Myocyte (in vitro differentiated cells): ENCODE measurements around the gene IZUMO1. TPM values are rescaled to one million over a fixed set of nuclear protein-coding genes. Genes with fewer than 3 reads are reported as not detected.
"Not testable (repeated sequence)": the region's sequence is repeated elsewhere in the genome, so short reads cannot be mapped to it uniquely, and the experiment has no call there.

Experiments
- DNase-seq: peaks from one replicate; pipeline ENCODE4 v3.0.0-alpha.2; 2012; ENCODE audit warnings: low read depth
- total RNA-seq: library from RNA; depleted of rRNA; stranded (reverse); fragments of >200 nt; gene quantifications from 2 replicates; pipeline ENCODE4 v1.2.3, GENCODE V29; 2014

IZUMO1 gene
- total RNA-seq, 1 donor from 2014 or later, result 0.08 TPM

DNA sequence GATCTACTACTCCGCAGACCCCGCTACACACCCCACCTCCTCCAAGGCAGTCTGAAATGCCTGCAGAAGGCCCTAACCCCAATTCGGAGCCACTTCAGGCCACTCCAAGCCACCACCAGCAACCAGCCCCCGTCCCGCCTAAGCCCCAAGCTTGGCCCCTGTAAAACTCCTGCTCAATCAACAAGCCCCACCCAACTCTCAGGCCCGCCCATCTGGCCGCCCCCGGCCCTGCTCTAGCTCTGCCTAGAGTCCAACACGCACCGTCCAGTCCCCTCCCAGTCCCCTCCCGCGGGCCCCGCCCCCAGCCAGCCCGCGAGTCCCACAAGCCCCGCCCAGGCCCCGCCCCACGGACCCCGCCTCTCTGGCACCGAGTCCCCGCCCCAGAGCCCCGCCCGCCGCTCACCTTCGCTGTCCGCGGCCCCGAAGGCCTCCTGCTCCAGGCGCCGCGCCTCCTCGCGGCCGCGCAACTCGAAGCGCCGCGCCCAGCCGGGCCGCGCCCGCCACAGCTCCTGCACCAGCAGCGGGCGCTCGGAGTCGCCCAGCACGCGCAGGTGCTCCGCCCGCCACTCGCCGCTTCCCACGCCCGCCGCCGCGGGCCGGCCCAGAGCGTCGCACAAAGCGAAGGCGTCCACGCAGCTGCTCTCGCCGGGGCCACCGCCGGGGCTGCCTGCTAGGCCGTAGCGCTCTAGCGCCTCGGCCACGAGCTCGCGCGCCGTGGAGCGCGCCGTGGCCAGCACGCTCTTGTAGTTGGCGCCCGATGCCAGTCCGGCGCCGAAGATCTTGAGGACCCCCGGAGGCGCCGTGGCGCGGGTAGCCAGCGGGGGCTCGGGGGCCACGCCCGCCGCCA is 7.9 kb downstream of the IZUMO1 start:
- DNase-seq, result peak; percentile 82

DNA sequence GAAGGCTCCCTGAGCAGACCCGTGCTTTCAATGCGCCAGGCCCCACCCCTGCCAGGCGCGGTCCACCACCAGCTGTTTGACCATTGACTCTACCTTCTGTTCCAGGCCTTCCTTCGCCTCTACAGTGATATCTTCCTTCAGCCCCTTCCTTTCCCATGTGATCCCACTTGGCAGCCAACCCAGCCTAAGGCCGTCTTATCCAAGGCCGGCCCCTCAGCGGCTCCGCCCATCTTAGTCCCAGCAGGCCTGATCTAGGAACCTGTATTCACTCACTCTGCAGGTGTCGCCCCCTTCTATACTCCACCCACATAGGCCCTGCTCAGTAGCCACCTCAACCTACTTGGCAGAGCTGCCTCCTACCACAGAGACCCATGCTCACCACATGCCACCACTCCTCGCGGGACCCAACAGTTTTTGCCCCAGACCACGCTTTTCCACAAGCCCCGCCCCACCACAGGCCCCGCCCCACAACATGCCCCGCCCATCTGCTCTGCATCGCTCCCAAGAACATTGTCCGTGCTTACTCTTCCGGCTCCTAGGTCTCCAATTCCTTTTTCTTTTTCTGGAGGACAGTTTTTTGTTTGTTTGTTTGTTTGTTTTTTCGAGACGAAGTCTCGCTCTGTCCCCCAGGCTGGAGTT is 9.2 kb downstream of the IZUMO1 start:
- DNase-seq, result no peak

GRCh38 chr19:48735031-48735615 is 11.6 kb downstream of the IZUMO1 start:
- no peak for DNase-seq

DNA sequence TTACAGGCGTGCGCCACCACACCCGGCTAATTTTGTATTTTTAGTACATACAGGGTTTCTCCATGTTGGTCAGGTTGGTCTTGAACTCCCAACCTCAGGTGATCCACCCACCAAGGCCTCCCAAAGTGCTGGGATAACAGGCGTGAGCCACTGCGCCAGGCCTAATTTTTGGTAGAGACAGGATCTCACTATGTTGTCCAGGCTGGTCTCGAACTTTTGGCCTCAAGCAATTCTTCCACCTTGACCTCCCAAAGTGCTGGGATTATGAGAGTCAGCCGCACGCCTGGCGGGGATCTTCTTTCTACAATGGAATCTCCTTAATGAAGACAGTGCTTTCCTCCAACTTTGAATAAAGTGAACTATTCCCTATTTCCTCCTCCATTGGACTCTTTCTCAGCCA is 12.1 kb downstream of the IZUMO1 start:
- no peak for DNase-seq

DNA sequence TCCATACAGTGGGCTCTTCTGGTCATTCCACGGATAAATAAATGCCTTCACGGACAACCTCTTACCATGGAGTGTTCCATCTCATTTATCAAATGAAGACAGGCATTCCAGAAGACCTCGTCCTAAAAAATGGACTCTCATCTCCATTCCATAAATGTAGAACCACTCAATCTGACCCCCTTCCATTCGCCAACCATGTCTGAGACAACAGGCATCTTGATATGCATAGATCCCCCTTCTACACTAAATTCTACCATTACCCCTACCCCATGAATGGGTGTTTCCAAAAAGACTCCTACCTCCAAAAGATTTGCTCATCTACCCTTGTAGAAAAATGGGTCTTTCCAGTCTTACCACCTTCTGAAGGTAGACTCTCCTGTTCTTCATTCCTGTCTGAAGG is 15.3 kb downstream of the IZUMO1 start:
- DNase-seq, result no peak

GRCh38 chr19:48728911-48729664 is 17.6 kb downstream of the IZUMO1 start:
- DNase-seq, result no peak

DNA sequence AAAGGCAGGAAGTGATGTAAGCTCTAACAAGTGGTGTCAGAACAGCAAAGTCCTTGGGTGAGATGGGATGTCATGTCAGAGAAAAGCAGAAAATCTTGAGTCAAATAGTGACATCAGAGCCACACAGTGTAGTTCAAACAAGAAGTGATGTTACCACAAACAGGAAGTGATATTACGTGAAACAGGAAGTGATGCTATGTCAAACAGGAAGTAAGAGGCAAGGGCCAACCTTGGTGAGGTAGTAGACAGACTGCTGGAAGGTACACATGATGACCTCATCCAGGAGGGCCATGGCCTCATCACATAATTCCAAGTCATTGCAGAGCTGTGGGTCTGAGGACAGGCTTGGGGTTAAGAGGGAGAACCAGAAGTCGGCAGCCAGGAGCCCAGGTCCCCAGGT is 20.2 kb downstream of the IZUMO1 start:
- DNase-seq, result no peak

GRCh38 chr19:48724796-48725753 is 21.6 kb downstream of the IZUMO1 start:
- DNase-seq, result peak; percentile 74

- no peak for DNase-seq
Measured at GRCh38 chr19:48722196-48722708, 24.5 kb downstream of the IZUMO1 start.

- DNase-seq, result peak; percentile 100
Measured at GRCh38 chr19:48720613-48721296, 26.0 kb downstream of the IZUMO1 start.

- DNase-seq, result no peak
Measured at GRCh38 chr19:48720251-48720612, 26.5 kb downstream of the IZUMO1 start.

DNA sequence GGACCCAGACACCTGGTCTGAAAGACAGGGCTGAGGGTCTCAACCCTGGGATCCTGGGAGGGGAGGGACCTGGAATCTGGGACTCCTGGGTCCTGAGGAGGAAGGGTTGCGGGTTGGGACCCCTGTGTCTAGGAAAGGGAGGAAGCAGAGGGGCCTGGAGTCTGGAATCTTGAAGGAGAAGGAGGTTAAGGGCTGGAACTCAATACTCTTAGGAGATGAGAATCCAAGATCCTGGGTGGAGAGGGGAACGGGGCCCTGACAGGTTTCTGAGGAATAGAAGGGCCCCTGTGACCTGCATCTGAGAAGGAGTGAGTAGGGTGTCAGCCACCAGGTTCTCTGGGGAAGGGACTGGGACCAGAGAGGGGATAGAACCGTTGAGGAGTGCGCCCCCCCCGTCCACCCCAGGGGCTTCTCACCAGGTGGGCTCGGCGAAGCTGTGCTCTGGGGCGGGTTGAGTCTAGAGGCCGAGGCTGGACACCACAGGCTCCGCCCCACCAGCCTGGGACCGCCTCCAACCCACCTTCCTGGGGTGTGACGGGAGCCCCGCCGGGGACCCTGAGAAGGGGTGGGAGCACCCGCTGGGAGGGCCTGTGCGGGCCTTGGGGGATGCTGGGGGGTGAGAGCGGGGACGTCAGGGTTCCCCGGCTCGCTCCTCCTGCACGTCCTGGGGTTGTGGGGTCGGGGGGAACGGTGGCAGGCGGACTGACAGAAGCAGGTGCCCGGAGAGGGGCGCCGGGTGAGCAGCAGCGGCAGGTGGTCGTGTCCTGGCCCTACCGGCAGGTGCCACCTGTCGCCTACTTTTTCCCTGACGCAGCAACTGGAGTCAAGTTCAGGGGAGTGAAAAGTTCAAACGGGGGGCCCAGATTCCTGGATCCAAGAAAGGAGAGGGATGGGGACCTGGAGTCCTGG is 27.2 kb downstream of the IZUMO1 start, which contains the start of gene MAMSTR:
Gene MAMSTR (minus strand): TSS at position 463 of the 909 bp plus-strand sequence. CDS start 694 bp downstream, outside the sequence.
- DNase-seq, result peak; percentile 78

DNA sequence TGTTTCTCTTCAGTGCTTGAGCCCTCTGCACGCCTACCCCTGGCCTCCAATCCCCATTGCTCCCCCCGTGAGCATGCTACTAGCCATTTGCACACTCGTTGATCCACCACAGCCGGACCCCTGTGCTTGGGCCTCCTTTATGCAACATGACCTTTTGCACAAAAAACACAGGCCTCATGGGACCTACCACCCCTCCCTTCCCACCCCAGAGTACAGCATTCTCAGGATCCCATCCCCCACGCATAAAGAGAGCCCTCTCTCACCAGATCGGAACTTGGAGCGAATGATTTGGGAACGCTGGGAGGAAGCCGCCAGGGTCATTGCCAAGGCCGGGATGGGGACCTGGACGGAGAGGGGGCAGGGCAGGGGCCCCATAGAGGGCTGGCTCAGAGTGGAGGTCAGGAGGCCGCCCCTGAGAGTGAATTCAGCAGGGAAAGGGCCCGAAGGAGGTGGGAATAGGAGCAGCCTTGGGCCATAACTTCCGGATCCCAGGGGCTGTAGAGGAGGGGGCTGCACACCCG is 27.9 kb downstream of the IZUMO1 start:
- no peak for DNase-seq

DNA sequence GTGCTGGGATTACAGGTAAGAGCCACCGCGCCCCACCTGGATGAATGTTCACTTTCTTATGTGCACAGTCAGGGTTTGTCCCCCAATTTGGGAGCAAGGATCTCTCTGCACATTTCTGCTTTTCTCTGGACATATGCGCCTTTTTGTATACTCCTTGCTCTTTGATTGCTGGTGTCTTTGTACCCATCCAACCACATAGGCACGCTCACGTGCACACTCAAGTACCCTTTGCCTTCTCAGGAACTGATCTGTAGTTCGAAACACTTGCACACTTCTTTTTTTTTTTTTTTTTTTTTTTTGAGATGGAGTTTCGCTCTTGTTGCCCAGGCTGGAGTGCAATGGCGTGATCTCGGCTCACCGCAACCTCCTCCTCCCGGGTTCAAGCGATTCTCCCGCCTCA is 28.6 kb downstream of the IZUMO1 start:
- not testable (repeated sequence) for DNase-seq

GRCh38 chr19:48716562-48717291 is 30.0 kb downstream of the IZUMO1 start:
- DNase-seq, result peak; percentile 75

DNA sequence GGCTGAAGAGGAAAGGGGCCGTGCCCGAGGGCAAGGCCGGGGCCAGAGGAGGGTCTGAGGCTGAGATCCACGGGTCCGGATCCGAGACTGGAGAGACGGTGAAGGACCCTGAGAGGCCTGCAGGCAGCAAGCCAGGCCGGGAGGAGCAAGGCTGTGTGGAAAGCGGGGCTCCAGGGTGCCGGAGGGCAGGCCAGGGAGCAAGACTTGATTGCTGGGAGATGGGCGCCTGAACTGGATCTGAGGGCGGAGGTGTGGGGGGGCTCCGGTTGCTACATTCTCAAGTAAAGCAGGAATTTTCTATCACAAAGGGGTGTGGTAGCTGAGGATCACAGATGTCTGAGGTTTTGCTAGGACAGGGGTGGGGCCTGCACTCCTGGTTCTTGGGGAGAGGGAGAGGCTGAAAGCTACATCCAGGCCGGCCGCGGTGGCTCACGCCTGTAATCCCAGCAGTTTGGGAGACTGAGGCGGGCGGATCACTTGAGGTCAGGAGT is 31.0 kb downstream of the IZUMO1 start:
- peak; percentile 71 for DNase-seq
